Ishikawa (cell line): ENCODE results near the gene B4GAT1.
A peak's percentile ranks its signal among the peaks of the same experiment; 100 is the strongest.

Experiments
- EGR1 ChIP-seq: IDR thresholded peaks from 2 replicates; pipeline ENCODE4 v1.6.1; 2012
- EP300 ChIP-seq: IDR thresholded peaks from 2 replicates; pipeline ENCODE4 v1.6.1; 2012; ENCODE audit warnings: borderline replicate concordance
- FOXM1 ChIP-seq: IDR thresholded peaks from 2 replicates; pipeline ENCODE4 v1.6.1; 2012; ENCODE audit warnings: low read depth, borderline replicate concordance
- NFIC ChIP-seq: IDR thresholded peaks from 2 replicates; pipeline ENCODE4 v1.6.1; 2012
- TCF12 ChIP-seq: IDR thresholded peaks from 2 replicates; pipeline ENCODE4 v1.6.1; 2012; ENCODE audit warnings: low read depth
- TEAD4 ChIP-seq: IDR thresholded peaks from 2 replicates; pipeline ENCODE4 v1.6.1; 2012
- YY1 ChIP-seq: IDR thresholded peaks from 2 replicates; pipeline ENCODE4 v1.6.1; 2012; ENCODE audit warnings: low read depth

DNA sequence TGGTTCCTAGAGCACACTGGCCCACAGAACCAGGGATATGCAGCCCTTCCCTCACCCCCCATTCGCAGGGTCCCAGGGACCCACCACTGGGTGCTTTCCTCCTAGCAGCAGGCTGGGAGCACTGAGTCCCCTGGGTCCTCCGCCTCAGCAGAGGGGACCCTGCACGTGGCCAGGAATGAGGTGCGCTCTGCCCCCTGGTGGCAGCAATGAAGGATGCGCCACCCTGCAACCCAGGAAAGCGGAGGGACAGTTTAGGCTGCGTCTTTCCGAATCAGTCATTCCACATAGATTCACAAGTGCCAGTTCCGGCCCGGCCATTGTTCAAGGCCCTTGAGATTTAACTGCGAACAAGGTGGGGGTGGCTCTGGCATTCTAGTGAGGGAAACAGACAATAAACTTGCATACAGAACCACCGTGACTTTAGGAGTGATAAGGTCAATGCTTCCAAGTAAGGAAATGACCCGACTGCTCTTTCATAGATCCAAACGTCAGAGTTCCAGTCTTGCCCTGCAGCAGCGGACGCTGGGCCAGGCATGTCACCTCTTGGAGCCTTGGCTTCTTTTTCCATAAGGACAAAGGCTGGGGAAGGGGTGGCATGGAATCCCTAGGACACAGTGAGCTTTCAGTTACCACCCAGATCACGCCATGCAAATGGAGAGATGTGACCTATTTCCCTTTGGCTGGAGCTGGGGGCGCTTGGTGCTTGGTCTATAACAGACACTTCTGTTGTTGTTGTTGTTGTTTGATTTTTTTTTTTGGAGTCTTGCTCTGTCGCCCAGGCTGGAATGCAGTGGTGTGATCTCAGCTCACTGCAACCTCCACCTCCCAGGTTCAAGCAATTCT, 18.9 kb downstream of the B4GAT1 start:
- no peak for TF ChIP-seq EP300
- no peak for TF ChIP-seq TCF12
- no peak for TF ChIP-seq YY1
- TF ChIP-seq FOXM1 = no peak
- TF ChIP-seq EGR1 = no peak
- TF ChIP-seq NFIC = no peak
- peak; percentile 94 for TF ChIP-seq TEAD4
